GM18511 (cell line): ENCODE measurements around the gene SCAF4.
"Not testable (repeated sequence)": the region's sequence is repeated elsewhere in the genome, so short reads cannot be mapped to it uniquely, and the experiment has no call there.

Experiments used
- ATAC-seq: cut with Tn5 transposase; IDR thresholded peaks from one replicate; pipeline ENCODE4 v1.9.1; 2021; ENCODE audit warnings: mild to moderate bottlenecking, moderate library complexity; ENCODE audit not compliant: unreplicated experiment

The SCAF4 gene, protein sequence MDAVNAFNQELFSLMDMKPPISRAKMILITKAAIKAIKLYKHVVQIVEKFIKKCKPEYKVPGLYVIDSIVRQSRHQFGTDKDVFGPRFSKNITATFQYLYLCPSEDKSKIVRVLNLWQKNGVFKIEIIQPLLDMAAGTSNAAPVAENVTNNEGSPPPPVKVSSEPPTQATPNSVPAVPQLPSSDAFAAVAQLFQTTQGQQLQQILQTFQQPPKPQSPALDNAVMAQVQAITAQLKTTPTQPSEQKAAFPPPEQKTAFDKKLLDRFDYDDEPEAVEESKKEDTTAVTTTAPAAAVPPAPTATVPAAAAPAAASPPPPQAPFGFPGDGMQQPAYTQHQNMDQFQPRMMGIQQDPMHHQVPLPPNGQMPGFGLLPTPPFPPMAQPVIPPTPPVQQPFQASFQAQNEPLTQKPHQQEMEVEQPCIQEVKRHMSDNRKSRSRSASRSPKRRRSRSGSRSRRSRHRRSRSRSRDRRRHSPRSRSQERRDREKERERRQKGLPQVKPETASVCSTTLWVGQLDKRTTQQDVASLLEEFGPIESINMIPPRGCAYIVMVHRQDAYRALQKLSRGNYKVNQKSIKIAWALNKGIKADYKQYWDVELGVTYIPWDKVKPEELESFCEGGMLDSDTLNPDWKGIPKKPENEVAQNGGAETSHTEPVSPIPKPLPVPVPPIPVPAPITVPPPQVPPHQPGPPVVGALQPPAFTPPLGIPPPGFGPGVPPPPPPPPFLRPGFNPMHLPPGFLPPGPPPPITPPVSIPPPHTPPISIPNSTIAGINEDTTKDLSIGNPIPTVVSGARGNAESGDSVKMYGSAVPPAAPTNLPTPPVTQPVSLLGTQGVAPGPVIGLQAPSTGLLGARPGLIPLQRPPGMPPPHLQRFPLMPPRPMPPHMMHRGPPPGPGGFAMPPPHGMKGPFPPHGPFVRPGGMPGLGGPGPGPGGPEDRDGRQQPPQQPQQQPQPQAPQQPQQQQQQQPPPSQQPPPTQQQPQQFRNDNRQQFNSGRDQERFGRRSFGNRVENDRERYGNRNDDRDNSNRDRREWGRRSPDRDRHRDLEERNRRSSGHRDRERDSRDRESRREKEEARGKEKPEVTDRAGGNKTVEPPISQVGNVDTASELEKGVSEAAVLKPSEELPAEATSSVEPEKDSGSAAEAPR

DNA sequence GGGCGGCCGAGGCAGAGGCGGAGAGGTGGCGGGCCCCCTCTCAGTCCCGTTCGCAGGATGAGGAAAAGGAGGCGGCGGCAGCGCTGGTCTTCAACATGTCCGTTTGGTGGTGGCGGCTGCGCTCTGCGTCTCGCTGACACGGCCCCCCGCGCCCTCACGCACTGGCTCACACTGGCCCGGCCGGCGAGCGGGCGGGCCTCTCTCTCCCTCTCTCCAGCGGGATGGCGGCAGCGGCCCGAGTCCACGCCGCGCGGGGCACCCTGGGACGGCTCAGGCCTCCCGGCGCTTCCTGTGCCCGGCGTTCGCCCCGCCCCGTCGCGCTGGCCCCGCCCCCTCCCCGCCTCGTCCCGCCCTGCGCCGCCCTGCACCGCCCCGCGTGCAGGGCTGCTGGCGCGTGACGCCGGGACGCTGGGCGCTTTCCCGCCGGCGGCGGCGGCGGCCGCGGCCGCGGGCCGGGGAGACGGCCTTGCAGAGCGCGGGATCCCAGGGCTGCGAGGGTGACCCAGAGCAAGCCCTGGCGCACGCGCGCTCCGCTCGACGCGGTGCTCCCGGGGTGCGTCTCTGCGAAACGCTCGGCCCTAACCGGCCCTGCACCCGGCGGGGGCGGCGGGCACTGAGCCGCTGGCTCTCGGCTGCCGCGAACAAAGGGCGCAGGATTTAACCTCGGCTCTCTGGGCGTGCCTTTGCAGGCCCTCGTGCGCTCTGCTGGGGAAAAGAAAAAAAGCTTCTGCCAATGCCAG, at the start of gene SCAF4:
TSS of gene SCAF4 (minus strand) at position 262 of the 740 bp plus-strand sequence. CDS start 426 bp downstream, outside the sequence.
- peak; percentile 80 for ATAC-seq

DNA sequence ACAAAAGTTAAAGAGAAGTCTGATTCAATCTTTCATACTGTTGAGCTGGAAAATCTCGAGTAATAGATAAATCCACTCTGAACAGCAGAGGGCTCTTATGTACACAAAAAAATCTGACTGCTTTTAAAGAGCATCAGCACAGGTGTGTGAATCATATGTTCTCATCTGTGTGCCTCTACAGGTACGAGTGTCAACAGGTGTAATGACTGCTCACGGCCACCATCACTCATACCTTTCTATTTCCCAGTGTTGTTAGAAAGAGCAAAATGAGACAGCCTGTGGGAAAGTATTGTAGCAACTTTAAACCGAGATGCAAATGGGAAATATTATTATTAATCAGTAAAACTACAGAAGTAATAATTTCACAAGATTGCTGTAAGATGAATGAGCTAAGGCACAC, 49.0 kb upstream of the SCAF4 start:
- no peak for ATAC-seq

DNA sequence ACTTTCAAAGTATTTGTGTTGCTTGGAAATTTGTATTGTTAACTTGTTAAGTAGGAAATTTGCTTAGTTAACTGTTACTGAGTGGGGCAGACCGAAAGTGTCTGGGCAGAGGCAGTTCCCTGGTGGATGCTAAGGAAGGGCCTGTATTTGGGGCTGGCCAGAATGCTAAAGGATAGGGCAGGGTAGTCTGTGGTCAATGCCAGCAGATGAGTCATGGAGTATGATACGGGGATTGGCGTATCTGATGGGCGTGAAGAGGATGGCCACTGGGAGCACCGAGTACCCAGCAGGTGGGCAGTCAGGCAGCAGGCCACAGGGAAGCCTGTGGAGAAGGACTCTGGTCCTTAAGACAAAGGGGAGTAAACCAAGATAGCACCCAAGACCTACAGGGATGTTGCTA, 46.6 kb upstream of the SCAF4 start:
- ATAC-seq, result no peak

- ATAC-seq, result no peak
These were observed 45.9 kb upstream of the SCAF4 start for GRCh38 chr21:31777857-31778256.

- ATAC-seq, result no peak
These were observed 42.1 kb upstream of the SCAF4 start for GRCh38 chr21:31774031-31774430.

DNA sequence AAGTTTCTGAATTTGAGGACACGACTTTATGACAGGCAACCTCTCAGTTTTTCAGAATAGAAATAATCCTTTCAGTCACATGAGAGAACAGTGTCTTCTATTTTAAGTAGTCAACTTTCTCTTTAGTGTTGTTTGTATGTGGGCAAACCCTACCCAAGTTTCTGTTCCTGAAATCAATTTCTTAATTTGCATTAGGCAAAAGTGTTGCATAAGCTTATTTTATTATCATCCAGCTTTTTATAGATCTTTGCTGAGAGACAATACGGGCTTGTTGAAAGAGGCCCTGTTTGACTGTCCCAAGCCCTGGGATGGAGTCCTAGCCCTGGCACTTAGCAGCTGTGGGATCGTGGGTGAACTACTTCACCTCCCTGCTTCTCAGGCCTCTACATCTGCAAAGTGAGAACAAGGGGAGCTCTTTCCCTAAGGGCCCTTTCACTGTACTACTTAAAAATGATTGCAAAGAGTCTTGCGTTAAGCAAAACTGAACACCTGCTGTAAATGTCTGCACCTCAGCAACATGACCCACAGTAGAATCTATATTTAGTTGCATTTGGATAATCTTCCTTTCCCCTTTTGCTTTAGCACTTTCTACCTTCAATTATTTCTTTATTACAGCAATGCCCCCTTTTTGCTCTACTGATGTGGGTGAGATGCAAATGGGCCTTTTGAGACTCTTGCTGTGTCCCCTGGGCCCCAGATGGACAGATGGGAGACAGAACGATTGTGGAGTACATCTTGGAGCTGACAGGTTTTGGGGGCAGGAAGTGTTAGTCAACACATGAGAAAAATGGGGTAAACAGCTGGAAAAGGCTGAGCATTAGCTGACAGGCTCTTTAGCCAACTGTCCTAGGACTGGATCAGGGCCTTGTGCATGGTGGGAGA, 41.0 kb upstream of the SCAF4 start:
- ATAC-seq, result peak; percentile 95

DNA sequence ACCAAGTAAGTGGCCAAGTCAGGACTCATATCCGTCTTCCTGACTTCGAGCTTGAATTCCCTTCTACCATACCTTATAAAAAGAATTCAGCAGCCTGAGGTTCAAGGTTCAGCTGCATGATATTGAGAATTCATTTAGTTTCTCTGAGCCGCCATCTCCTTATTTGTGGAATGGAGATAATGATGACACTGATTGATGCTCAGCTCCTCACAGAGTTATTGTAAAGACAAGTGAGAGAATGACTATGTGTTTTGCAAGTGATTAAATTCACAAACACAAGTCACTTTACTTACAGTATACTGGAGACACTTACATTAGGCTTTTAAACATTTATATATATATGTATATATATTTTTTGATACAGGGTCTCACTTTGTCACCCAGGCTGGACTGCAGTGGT, 39.8 kb upstream of the SCAF4 start:
- ATAC-seq, result no peak

- ATAC-seq, result no peak
These were observed 36.8 kb upstream of the SCAF4 start for GRCh38 chr21:31768710-31769109.

DNA sequence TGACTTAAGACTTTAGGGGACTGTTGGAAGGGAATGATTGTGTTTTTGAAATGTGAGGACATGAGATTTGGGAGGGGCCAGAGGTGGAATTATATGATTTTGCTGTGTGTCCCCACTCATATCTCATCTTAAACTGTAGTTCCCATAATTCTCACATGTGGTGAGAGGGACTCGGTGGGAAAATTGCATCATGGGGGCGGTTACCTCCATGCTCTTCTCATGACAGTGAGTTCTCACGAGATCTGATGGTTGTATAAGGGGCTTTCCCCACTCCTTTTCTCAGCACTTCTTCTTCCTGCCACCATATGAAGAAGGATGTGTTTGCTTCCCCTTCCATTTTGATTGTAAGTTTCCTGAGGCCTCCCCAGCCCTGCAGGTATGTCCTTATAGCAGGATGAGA, 35.0 kb upstream of the SCAF4 start:
- ATAC-seq, result no peak

DNA sequence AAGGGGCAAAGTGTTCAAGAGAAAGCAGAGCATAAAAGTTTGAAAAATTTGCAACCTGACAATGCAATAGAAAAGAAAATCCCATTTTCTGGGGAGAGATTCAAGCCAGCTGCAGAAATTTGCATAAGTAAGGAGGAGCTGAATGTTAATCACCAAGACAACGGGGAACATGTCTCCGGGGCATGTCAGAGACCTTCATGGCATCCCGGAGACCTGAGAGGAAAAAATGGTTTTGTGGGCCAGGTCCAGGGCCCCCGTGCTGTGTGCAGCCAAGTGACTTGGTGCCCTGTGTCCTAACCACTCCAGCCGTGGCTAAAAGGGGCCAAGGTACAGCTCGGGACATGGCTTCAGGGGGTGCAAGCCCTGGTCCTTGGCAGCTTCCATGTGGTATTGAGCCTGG, 33.9 kb upstream of the SCAF4 start:
- not testable (repeated sequence) for ATAC-seq

- no peak for ATAC-seq
These were observed 29.0 kb upstream of the SCAF4 start for GRCh38 chr21:31760931-31761330.

DNA sequence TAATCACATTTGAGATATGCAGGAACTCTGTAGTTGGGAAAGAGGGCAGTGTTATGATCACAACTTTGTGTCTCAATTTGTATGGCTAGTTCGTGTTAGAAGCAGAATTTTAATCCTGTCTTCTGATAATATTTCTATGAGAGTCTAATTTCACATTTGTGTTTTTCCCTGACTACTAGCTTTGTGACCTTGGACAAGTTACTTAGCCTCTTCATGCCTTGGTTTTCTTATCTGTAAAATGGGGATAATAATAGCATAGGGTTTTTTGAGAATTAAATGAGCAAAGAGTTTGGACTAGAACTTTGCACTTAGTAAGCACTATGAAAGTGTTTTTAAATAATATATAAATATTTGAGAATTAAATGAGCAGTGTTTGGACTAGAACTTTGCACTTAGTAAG, 24.9 kb upstream of the SCAF4 start:
- ATAC-seq, result no peak

DNA sequence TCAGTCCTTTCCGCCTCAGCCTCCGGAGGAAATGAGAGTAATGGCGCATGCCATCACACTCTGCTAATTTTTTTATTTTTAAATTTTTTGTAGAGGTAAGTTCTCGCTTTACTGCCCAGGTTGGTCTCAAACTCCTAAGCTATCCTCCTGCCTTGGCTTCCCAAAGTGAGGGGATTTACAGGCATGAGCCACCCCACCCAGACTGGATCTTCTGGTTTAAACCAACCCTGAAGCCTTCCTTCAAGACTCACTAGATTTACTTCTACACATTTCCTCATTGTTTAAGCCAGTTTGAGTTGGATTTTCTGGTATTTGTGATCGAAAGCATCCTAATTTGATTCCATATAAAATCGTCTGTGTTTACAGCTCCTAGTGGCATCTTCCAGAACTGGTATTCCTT, 23.1 kb upstream of the SCAF4 start:
- no peak for ATAC-seq

GRCh38 chr21:31754708-31754960, 22.7 kb upstream of the SCAF4 start:
- no peak for ATAC-seq

DNA sequence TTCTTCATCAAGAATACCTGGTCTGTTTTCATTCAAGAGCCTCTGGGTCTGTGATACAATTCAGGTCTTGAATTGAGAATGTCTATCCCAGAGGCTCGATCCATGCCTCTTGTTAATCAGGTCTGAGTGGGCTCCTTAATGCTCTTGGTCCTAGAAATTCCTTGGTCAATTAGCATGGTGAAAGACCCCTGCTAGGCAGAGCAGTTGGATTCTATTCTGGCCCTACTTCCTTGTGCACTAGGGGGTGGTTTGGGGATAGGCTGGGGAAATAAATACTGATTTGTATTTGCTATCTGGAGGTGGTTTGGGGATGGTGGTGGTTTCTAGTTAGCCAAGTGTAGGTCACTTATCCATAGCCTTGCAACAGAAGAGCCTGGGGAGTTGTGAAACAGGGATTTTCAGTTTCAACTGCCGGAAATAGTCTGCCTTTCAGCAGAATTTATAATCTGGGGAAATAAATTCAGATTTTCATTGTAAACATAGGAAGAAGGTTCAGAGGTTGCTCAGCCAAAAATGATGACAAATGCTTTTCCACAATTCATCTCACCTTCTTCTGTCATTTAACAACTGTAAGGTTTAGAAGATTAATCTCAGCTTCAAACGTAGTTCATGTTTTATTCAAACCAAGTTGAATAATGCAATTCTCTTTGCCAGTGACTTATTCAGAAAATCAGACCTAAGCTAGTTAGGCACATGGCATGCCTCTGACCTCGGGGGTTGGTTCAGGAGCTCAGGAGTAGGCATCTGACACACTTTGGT, 22.2 kb upstream of the SCAF4 start:
- ATAC-seq, result no peak

DNA sequence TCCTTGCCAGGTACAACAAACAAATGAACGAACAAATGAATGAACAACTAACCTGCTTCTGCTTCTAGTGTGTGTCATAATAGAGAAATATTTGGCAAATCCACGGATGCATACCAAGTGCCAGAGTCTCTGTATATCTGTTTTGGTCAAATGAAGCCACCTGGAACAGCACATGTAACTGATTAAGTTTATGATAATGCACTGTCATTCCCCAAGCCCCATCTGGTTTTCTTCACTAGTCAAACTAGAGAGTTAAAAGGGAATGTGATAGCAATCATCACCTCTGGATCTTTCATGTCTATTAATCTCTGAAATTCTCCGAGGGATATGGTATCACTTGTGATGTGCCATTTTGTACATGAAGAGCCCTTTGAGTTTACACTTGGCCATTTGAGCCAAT, 21.0 kb upstream of the SCAF4 start:
- no peak for ATAC-seq

DNA sequence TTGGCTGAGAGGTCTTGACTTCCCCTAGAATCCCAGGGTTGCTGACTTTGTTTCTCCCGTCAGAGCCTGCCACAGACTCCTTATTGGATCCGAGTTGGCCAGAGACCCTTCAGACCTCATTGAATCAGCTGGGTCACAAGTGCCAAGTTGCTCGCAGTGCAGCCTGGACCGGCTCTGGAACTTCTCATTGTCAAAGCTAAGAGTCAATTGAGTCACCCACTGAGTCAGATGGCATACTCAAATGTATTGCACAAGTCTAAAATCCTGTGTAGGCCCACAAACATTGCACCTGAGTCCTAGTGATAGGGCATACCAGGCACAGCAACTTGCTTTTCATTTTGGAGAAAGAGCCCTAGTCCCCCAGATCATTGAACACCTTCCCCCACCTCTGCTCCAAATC, 20.4 kb upstream of the SCAF4 start:
- ATAC-seq, result no peak

- no peak for ATAC-seq
These were observed 18.9 kb upstream of the SCAF4 start for GRCh38 chr21:31750843-31751242.

- no peak for ATAC-seq
These were observed 12.4 kb upstream of the SCAF4 start for GRCh38 chr21:31744182-31744800.
